GM12878 (cell line): ENCODE results near the gene PRMT1. TPM values are rescaled to one million over a fixed set of nuclear protein-coding genes. Genes with fewer than 3 reads are reported as not detected.

Experiments
- ATAC-seq: fragments of 200-7000 bp; cut with Tn5 transposase; 3 replicates; pipeline ENCODE4 v1.9.1; 2020; ENCODE audit warnings: mild to moderate bottlenecking, moderate library complexity
- BruUV-seq: library from RNA; stranded (reverse); fragments of 400-500 nt; replicated peaks from 2 replicates; lab custom pipeline; 2021; lab: Mats Ljungman, UMichigan
- CTCF ChIA-PET: fragments of 300-600 bp; sonication (Branson Sonifier 250); formaldehyde crosslinking; extraction: SDS; loops from one replicate; lab custom pipeline; 2021; ENCODE audit warnings: inconsistent platforms; lab: Yijun Ruan, JAX
- POLR2A ChIA-PET: fragments of 350-600 bp; formaldehyde crosslinking; extraction: SDS; loops from one replicate; lab custom pipeline; 2021; ENCODE audit warnings: inconsistent platforms; lab: Charles Lee
- RAD21 ChIA-PET: fragments of 300-600 bp; sonication (Branson Sonifier 250); formaldehyde crosslinking; loops from one replicate; lab custom pipeline; 2023; ENCODE audit warnings: antibody characterized with exemption; ENCODE audit not compliant: unreplicated experiment; lab: Charles Lee
- SMC1A ChIA-PET: fragments of 300-600 bp; sonication (Branson Sonifier 250); formaldehyde crosslinking; loops from one replicate; lab custom pipeline; 2023; ENCODE audit not compliant: unreplicated experiment, uncharacterized antibody; lab: Charles Lee
- DNase-seq: peaks from one replicate; pipeline ENCODE4 v3.0.0-alpha.2; 2011; ENCODE audit warnings: low read depth, low spot score
- FAIRE-seq: peaks from 3 replicates; lab custom pipeline; 2011; peaks lifted over from hg19 to GRCh38; lab: Jason Lieb, UNC
- H2AFZ ChIP-seq: 2 replicates; pipeline ENCODE4 v1.6.0; 2011; ENCODE audit warnings: low read depth, low read length, control low read depth; ENCODE audit not compliant: control insufficient read depth
- H3K27ac ChIP-seq: 2 replicates; pipeline ENCODE4 v1.5.1; 2011; ENCODE audit warnings: control low read depth; ENCODE audit not compliant: control insufficient read depth, insufficient read depth
- H3K27me3 ChIP-seq, 2 experiments: replicated peaks in 1 of 2; 2 replicates each; pipeline versions ENCODE4 v1.6.0 to v1.6.1; 2011; ENCODE audit warnings: low read length in 1 of 2; ENCODE audit not compliant: control insufficient read depth in 2 of 2, insufficient read depth in 2 of 2
- H3K36me3 ChIP-seq, 2 experiments: 2 replicates each; pipeline ENCODE4 v1.5.1; 2011; ENCODE audit warnings: low read length in 1 of 2; ENCODE audit not compliant: control insufficient read depth in 2 of 2, insufficient read depth in 2 of 2
- H3K4me1 ChIP-seq: 2 replicates; pipeline ENCODE4 v1.6.1; 2011; ENCODE audit warnings: mild to moderate bottlenecking, low read length, moderate library complexity, mixed read lengths; ENCODE audit not compliant: control insufficient read depth, insufficient read depth
- H3K4me2 ChIP-seq: 2 replicates; pipeline ENCODE4 v1.6.0; 2011; ENCODE audit warnings: control low read depth; ENCODE audit not compliant: control insufficient read depth, insufficient read depth
- H3K4me3 ChIP-seq: fragments of 200-600 bp; sonication (generic); 2 replicates; pipeline ENCODE4 v1.5.1; 2016
- H3K79me2 ChIP-seq: 2 replicates; pipeline ENCODE4 v1.6.0; 2011; ENCODE audit warnings: low read length; ENCODE audit not compliant: control insufficient read depth, insufficient read depth
- H3K9ac ChIP-seq: 2 replicates; pipeline ENCODE4 v1.8.0; 2011; ENCODE audit warnings: low read length, control low read depth, mixed read lengths; ENCODE audit not compliant: control insufficient read depth, insufficient read depth
- H3K9me3 ChIP-seq: replicated peaks from 3 replicates; pipeline ENCODE4 v1.5.1; 2011; ENCODE audit warnings: mild to moderate bottlenecking, low read length; ENCODE audit not compliant: control insufficient read depth, insufficient read depth
- H4K20me1 ChIP-seq: 2 replicates; pipeline ENCODE4 v1.6.0; 2011; ENCODE audit not compliant: control insufficient read depth, insufficient read depth
- EZH2 ChIP-seq: IDR thresholded peaks from 2 replicates; pipeline ENCODE4 v1.6.1; 2012; ENCODE audit warnings: low read depth, mild to moderate bottlenecking, control low read depth, inconsistent platforms, low read length, borderline replicate concordance; ENCODE audit not compliant: control insufficient read depth
- MTA2 ChIP-seq: fragments of 450-650 bp; IDR thresholded peaks from 2 replicates; pipeline ENCODE4 v1.6.1; 2016; ENCODE audit warnings: low read depth, mild to moderate bottlenecking, moderate library complexity
- NR2C2 ChIP-seq: IDR thresholded peaks from 2 replicates; pipeline ENCODE4 v1.6.1; 2011; ENCODE audit warnings: borderline replicate concordance, low read depth; ENCODE audit not compliant: control insufficient read depth, insufficient read length
- PAX5 ChIP-seq: IDR thresholded peaks from 2 replicates; pipeline ENCODE4 v1.6.1; 2011; ENCODE audit warnings: low read depth, low read length, borderline replicate concordance
- SUZ12 ChIP-seq: fragments of 200-600 bp; sonication (generic); IDR thresholded peaks from one replicate; pipeline ENCODE4 v1.6.1; 2018; ENCODE audit warnings: antibody characterized with exemption, mild to moderate bottlenecking; ENCODE audit not compliant: unreplicated experiment
- WGBS: methylation state at CpG from one replicate; pipeline ENCODE4 v1.1.6; 2016; ENCODE audit warnings: low lambda C conversion rate; ENCODE audit not compliant: insufficient replicate concordance, insufficient coverage; ENCODE audit errors: missing lambda C conversion rate; 5-methylcytosine and 5-hydroxymethylcytosine counted together
- in situ Hi-C: fragments of 300-500 bp; cut with MboI; formaldehyde crosslinking; loops from 9 replicates; pipeline ENCODE4 v1.14.3; 2018; ENCODE audit warnings: mixed read lengths
- intact Hi-C: fragments of 100-400 bp; cut with micrococcal nuclease; formaldehyde crosslinking; loops from one replicate; pipeline ENCODE4 v1.14.2; 2022; ENCODE audit not compliant: unreplicated experiment
- polyA plus RNA-seq, 11 experiments: library from polyadenylated mRNA; depleted of rRNA in 4 of 11; unstranded in 6 of 11; stranded (reverse) in 5 of 11; fragments of >200 nt; fragmentation: Nextera tagmentation in 4 of 11; fragmentation: Illumina TruSeq in 1 of 11; extraction: Ambion mirVana in 4 of 11; extraction: Trizol in 1 of 11; gene quantifications; 1 replicate in 1 of 11; 2 replicates in 10 of 11; pipeline versions ENCODE4 v1.2.1 to v1.2.3, GENCODE V29; 2011 to 2016; ENCODE audit warnings: inconsistent platforms in 2 of 11, missing spikeins in 2 of 11, low read depth in 1 of 11
- total RNA-seq, 4 experiments: library from RNA; depleted of rRNA in 3 of 4; stranded (reverse); fragments of >200 nt in 3 of 4; fragmentation: Illumina TruSeq in 1 of 4; extraction: Trizol in 1 of 4; gene quantifications; 2 replicates each; pipeline versions ENCODE4 v1.2.1 to v1.2.3, GENCODE V29; 2013 to 2021
- TF ChIP-seq, protein P1 (sequence below): fragments of 450-650 bp; IDR thresholded peaks from 2 replicates; pipeline ENCODE4 v1.6.1; 2016; ENCODE audit warnings: mild to moderate bottlenecking
- TF ChIP-seq, protein P2 (sequence below): IDR thresholded peaks from 2 replicates; pipeline ENCODE4 v1.6.1; 2012; ENCODE audit warnings: low read depth, low read length, improper control_type of control experiment

Gene PRMT1
- total and polyA plus RNA-seq, 10 of the 15 experiments (the other 5 are each of a cell fraction or from before 2014, with no cell fraction given) = 19.9 to 667 (median 444) TPM

DNA sequence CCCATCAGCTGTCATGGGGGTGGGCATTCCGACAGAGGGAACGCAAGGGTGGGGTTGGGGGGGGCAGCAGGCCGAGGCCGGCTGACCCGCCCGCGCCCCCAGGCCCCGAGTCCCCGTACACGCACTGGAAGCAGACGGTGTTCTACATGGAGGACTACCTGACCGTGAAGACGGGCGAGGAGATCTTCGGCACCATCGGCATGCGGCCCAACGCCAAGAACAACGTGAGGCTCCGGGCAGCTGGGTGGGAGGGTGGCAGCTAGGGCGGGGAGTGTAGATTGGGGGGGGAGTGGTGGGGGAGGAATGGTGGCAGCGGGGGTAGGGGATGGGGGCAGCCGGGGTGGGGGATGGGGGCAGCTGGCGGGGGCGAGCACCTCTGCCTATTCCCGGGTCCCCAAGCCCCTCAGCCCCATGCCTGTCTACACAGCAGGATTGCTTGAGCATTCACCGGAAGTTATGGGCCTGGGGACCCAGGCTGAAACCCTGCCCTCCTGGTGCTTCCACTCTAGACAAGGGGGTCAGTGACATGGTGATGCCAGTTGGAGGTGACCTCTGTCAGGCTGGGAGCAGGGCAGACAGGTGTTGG, 9.5 kb downstream of the PRMT1 start:
- H3K27me3 ChIP-seq = no peaks in the 10 kb centered on the region; a peak in 1 of 4 replicates
- no TSS peak for BruUV-seq
- H3K36me3 ChIP-seq = peaks cover 24 to 45% of the 10 kb centered on the region in 2 experiments
- ATAC-seq = no peak
- FAIRE-seq = no peak
- RAD21 ChIA-PET = no interaction called here
- CTCF ChIA-PET = no interaction called here
- peaks cover 10% of the 10 kb centered on the region for H3K4me1 ChIP-seq
- SMC1A ChIA-PET = interaction anchor here (0.7 kb wide), 1 partner anchor 301 kb away, joined by 3 read pairs; no protein-coding TSS in a partner anchor
- TF ChIP-seq MTA2 (no peak), EZH2 (no peak), NR2C2 (no peak), PAX5 (no peak), SUZ12 (no peak)
- TF ChIP-seq, protein P1, sequence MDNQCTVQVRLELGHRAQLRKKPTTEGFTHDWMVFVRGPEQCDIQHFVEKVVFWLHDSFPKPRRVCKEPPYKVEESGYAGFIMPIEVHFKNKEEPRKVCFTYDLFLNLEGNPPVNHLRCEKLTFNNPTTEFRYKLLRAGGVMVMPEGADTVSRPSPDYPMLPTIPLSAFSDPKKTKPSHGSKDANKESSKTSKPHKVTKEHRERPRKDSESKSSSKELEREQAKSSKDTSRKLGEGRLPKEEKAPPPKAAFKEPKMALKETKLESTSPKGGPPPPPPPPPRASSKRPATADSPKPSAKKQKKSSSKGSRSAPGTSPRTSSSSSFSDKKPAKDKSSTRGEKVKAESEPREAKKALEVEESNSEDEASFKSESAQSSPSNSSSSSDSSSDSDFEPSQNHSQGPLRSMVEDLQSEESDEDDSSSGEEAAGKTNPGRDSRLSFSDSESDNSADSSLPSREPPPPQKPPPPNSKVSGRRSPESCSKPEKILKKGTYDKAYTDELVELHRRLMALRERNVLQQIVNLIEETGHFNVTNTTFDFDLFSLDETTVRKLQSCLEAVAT = no peak
- TF ChIP-seq, protein P2, sequence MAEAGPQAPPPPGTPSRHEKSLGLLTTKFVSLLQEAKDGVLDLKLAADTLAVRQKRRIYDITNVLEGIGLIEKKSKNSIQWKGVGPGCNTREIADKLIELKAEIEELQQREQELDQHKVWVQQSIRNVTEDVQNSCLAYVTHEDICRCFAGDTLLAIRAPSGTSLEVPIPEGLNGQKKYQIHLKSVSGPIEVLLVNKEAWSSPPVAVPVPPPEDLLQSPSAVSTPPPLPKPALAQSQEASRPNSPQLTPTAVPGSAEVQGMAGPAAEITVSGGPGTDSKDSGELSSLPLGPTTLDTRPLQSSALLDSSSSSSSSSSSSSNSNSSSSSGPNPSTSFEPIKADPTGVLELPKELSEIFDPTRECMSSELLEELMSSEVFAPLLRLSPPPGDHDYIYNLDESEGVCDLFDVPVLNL = no peak
- no peak overlapping the region for H3K9ac ChIP-seq
- POLR2A ChIA-PET = interaction anchor here (0.8 kb wide), 1 partner anchor 115 kb away, joined by 6 read pairs; no protein-coding TSS in a partner anchor
- no peak overlapping the region for H3K4me3 ChIP-seq
- WGBS = 90% methylated on average over 4 of the region's 27 CpGs
- in situ Hi-C loops (no loop called here), intact Hi-C loops (no loop called here)
- H3K9me3 ChIP-seq = no peaks in the 10 kb centered on the region; the same call in 2 of the 3 replicates
- no peak overlapping the region for H3K27ac ChIP-seq
- H2AFZ ChIP-seq = no peak overlapping the region
- peaks cover 9% of the 10 kb centered on the region; the same call in 1 of the 2 replicates for H4K20me1 ChIP-seq
- no peak for DNase-seq
- H3K4me2 ChIP-seq = no peak overlapping the region
- peaks cover 6% of the 10 kb centered on the region for H3K79me2 ChIP-seq
